ENCODE results near the gene TMOD3. TPM values are rescaled to one million over a fixed set of nuclear protein-coding genes. Genes with fewer than 3 reads are reported as not detected.
A peak's percentile ranks its signal among the peaks of the same experiment; 100 is the strongest.

TMOD3 gene
- 10 to 100 TPM; 17.4 to 42.5 (median 25.5) TPM for total RNA-seq
- polyA plus RNA-seq = 10 to 100 TPM in 1 of 3 donors, 1 to 10 TPM in 2; 3.9 to 18.3 (median 5.5) TPM
- long read RNA-seq, donor 1, full-length matches to known transcripts = 9 of 16 reads
- long read RNA-seq, donor 1, partial matches to known transcripts = 7 of 16 reads
- long read RNA-seq, donor 1, other reads (novel, unspliced or antisense) = 0 of 16 reads
- long read RNA-seq, donor 2, full-length matches to known transcripts = 6 of 28 reads
- long read RNA-seq, donor 2, partial matches to known transcripts = 22 of 28 reads
- long read RNA-seq, donor 2, other reads (novel, unspliced or antisense) = 0 of 28 reads
- long read RNA-seq, donor 3, full-length matches to known transcripts = 2 of 14 reads
- long read RNA-seq, donor 3, partial matches to known transcripts = 12 of 14 reads
- long read RNA-seq, donor 3, other reads (novel, unspliced or antisense) = 0 of 14 reads
- long read RNA-seq, donor 4, full-length matches to known transcripts = 6 of 18 reads
- long read RNA-seq, donor 4, partial matches to known transcripts = 5 of 18 reads
- long read RNA-seq, donor 4, other reads (novel, unspliced or antisense) = 7 of 18 reads
- long read RNA-seq, donor 5, full-length matches to known transcripts = 49 of 56 reads
- long read RNA-seq, donor 5, partial matches to known transcripts = 2 of 56 reads
- long read RNA-seq, donor 5, other reads (novel, unspliced or antisense) = 5 of 56 reads
- long read RNA-seq, donor 6, full-length matches to known transcripts = 6 of 20 reads
- long read RNA-seq, donor 6, partial matches to known transcripts = 10 of 20 reads
- long read RNA-seq, donor 6, other reads (novel, unspliced or antisense) = 4 of 20 reads
- long read RNA-seq, donor 7, full-length matches to known transcripts = 1 of 7 reads
- long read RNA-seq, donor 7, partial matches to known transcripts = 6 of 7 reads
- long read RNA-seq, donor 7, other reads (novel, unspliced or antisense) = 0 of 7 reads
- long read RNA-seq, donor 8, full-length matches to known transcripts = 8 of 14 reads
- long read RNA-seq, donor 8, partial matches to known transcripts = 6 of 14 reads
- long read RNA-seq, donor 8, other reads (novel, unspliced or antisense) = 0 of 14 reads
- long read RNA-seq, donor 9, full-length matches to known transcripts = 6 of 19 reads
- long read RNA-seq, donor 9, partial matches to known transcripts = 13 of 19 reads
- long read RNA-seq, donor 9, other reads (novel, unspliced or antisense) = 0 of 19 reads
- long read RNA-seq, donor 10, full-length matches to known transcripts = 2 of 7 reads
- long read RNA-seq, donor 10, partial matches to known transcripts = 5 of 7 reads
- long read RNA-seq, donor 10, other reads (novel, unspliced or antisense) = 0 of 7 reads

- DNase-seq = peak; percentile 86 to 95 (median 92)
- H3K4me3 ChIP-seq = peak within 1 kb of the TSS; percentile 58 to 99 (median 88)
- peak within 1 kb of the TSS; percentile 44 to 94 (median 92) for H3K27ac ChIP-seq
- TF ChIP-seq CTCF (IDR thresholded peaks at IDR 0.05) (no peak), POLR2A (IDR thresholded peaks at IDR 0.05) (peak; percentile 74 to 87)
- no peaks in the 10 kb centered on the region for H3K27me3 ChIP-seq
- intact Hi-C loops (cut with DNase I) = no loop called here
- no peaks in the 10 kb centered on the region for H3K9me3 ChIP-seq (replicated peaks in 1 of 3)
- 2 to 21% (median 3%) methylated on average over 5 to 89 of the region's 89 CpGs for WGBS, 4 donors
- peaks cover 14 to 30% of the 10 kb centered on the region in 2 donors for H3K4me1 ChIP-seq (replicated peaks in 1 of 2)
- H3K36me3 ChIP-seq (replicated peaks in 1 of 2) = no peaks in the 10 kb centered on the region
Observed at GRCh38 chr15:51829376-51830275, at the start of gene TMOD3. Gene TMOD3, plus strand, starts transcription at chr15:51829653. Its CDS starts 33,232 bp downstream, at chr15:51862885.

- peaks cover 0 to 11% of the 10 kb centered on the region in 2 donors for H3K4me1 ChIP-seq (replicated peaks in 1 of 2)
- H3K27ac ChIP-seq = no peak overlapping the region
- TF ChIP-seq CTCF (IDR thresholded peaks at IDR 0.05) = no peak
- TF ChIP-seq POLR2A (IDR thresholded peaks at IDR 0.05) = no peak
- no peaks in the 10 kb centered on the region for H3K27me3 ChIP-seq
- peaks cover 0 to 19% of the 10 kb centered on the region in 2 donors for H3K36me3 ChIP-seq (replicated peaks in 1 of 2)
- WGBS, 4 donors = 79 to 100% (median 85%) methylated on average over 1 of the region's 1 CpG
- intact Hi-C loops (cut with DNase I) = no loop called here
- H3K4me3 ChIP-seq = no peak overlapping the region
- DNase-seq = no peak
- H3K9me3 ChIP-seq (replicated peaks in 1 of 3) = no peaks in the 10 kb centered on the region
Observed at GRCh38 chr15:51780636-51781035, 48.8 kb upstream of the TMOD3 start.

- no peak for DNase-seq
- WGBS, 4 donors = 48 to 86% (median 67%) methylated on average over 2 of the region's 2 CpGs
- intact Hi-C loops (cut with DNase I) = no loop called here
- H3K27me3 ChIP-seq = no peaks in the 10 kb centered on the region
- no peak overlapping the region for H3K27ac ChIP-seq
- H3K9me3 ChIP-seq (replicated peaks in 1 of 3) = no peaks in the 10 kb centered on the region
- peaks cover 0 to 4% of the 10 kb centered on the region in 2 donors for H3K4me1 ChIP-seq (replicated peaks in 1 of 2)
- H3K36me3 ChIP-seq (replicated peaks in 1 of 2) = peaks cover 0 to 19% of the 10 kb centered on the region in 2 donors
- H3K4me3 ChIP-seq = no peak overlapping the region
- no peak for TF ChIP-seq CTCF (IDR thresholded peaks at IDR 0.05)
- no peak for TF ChIP-seq POLR2A (IDR thresholded peaks at IDR 0.05)
Observed at GRCh38 chr15:51781506-51781905, 47.9 kb upstream of the TMOD3 start.
